GM18508 (cell line): ENCODE results near the gene GPRIN3.

Experiments used
- ATAC-seq: cut with Tn5 transposase; IDR thresholded peaks from one replicate; pipeline ENCODE4 v1.9.1; 2021; ENCODE audit warnings: moderate number of reproducible peaks; ENCODE audit not compliant: insufficient read depth, unreplicated experiment

GPRIN3 gene

DNA sequence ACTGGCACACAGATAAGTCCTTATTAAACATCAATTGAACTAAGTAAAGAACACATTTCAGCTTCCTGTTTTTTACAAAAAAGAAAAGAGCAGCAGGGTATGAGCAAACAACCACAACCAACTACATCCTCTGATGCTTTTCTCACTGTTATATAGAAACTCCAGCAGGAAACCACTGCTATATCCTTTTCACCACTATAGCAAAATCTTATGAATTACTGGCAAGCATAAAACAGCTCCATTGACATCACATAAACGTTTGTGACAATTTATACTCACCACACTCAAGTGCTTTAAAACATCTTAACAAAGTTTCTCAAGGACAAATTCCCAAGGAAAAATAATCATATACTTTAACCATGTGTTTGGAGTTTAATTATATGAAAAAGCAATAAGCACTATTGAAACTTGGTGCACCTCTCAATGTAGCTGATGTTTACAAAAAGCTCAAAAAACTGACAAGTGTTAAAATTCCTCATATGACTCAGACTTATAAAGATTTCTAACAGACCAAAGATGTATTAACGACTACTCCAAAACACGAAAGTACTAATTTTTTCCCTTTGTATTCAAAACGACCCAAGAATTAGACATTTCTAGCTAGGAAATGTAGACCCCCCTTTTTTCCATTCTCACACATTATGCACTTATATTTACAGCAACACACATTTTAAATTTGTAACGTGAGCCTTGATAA is 12.9 kb downstream of the GPRIN3 start:
- ATAC-seq, result peak; percentile 72

DNA sequence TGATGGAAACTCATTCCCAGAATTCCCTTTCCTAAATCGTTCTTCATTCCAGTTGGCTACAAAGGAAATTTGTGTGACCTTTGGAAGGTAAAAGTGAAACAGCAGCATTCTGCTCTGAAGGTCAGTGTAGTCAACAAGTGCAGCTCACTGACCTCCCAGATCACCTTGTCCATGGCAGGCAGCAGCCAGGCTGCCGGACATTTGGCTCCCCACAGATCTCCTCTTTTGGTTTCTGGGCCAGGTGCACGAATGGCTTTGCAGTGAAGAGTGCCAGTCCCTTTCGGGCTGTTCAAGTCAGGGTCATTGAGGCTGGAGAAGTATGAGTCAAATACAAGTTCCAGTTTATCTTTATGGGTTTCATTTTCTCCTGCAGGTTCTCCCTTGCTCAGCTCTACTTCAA is 14.3 kb downstream of the GPRIN3 start:
- ATAC-seq, result no peak

DNA sequence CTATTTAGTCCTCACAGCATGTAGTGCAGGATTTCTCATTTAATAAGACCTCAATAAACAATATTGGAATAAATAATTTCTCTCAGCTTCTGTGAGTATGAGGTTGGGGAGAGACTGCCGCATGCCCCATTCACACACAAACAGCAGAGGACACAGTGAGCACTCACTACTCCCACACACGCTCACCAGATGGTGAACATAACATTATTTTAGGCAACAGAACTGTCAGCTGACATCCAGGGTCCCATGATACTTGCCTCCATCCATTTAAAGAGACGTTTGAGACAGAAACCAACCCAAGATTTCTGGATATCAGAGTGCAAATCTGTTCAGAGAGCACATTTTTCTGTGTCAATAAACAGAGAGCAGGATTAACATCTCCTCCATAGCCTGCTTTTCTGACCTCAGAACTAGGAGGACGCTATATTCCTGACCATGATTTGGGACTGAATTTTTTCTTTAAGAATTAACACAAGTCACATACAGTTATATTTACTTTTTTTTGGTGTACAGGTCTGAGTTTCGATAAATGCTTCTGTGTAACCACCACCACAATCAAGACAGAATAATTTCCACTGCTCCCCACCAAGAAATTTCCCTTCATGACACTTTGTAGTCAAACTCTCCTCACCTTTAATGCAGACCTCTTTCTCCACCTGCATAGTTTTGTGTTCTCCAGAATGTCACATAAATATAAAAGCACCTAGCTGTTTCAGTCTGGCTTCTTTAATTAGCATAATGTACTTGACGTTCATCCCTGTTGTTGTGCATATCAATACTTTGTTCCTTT is 16.7 kb downstream of the GPRIN3 start:
- no peak for ATAC-seq

DNA sequence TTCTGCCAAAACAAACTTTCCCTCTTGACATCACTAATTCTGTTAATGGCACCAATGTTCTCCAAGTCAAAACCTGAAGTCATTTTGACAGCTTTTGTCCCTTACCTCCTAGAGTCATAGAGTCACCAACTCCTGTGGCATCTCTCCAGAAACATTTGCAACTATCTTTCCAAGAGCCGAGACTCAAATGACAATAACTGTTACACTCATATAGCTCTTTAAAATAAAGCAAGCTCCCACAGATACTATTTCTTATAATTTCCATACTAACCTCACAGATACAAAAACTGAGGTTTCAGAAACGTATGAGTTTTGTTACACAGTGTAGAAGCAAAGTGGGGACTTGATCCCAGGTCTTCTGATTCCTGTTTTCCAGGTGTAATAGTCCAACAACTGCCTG is 18.3 kb downstream of the GPRIN3 start:
- no peak for ATAC-seq

DNA sequence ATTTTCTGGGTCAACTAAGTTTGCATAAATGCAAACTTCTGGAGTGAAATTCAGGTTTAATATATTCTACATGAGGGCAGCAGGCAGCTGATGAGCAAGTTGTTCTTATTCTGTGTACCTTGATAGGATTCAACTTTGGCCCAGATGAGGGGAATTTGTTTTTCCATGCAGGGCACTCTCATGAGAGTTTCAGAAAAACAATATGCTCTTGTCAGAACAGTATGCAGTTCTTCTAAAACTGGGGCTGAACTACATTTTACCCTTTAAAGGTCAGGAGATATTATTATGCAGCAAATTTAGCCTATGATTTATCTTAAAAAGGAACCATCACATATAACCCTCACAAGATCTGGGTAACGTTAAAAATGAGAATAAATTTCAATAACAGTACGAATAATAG is 19.2 kb downstream of the GPRIN3 start:
- ATAC-seq, result no peak

DNA sequence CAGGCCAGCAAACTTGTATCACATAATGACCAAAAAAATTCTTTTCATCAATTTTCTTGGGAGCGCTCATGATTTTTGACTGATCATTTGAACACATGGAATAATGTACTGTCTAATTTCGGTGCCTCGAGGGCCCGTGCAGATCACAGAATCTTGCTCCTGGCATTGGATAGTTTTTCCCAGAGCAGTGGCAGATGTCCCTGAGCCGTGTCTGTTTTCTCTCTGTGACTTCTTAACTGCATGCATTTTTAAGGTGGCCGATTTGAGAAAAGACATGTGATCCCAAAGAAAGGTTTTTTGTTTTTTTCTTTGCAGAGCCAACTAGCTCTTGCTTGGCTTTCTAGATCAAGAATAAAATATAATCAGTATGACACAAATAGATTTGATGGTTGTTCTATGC is 19.7 kb downstream of the GPRIN3 start:
- ATAC-seq, result no peak

DNA sequence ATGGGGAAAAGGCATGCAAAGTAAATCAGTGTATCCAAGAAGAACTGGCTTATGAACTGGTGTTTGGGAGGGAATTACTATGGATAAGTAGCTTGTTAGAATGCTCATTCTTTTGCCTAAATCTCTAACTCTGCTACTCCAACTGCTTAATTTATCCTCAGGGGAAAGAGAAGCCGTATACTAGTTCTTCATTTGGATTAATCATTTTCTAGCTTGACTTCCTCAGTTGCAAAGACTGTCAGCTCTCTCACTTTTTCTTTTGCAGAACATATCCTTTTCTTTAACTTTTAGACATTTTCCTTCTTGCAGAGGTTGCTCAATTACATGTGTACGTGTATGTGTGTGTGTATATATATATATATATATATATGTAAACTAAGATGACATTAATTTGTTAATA is 21.9 kb downstream of the GPRIN3 start:
- ATAC-seq, result no peak

DNA sequence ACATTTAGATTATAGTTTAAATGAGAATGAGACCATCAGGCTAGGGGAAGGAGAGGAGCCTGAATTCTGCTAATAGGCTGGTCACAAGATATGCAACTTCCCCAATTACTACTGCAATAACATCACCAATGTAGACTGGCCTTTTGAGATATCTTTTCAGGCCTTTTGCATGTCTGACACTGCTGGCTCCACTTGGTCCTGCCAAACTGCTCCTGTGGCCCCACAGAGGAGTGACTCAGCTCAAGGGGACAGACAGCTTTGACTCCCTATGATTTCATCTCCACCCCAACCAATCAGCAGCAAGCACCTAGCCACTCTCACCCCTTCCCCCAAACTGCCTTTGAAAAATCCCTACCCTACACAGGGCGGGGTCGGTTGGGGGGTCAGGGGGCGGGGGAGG is 22.8 kb downstream of the GPRIN3 start:
- ATAC-seq, result no peak

DNA sequence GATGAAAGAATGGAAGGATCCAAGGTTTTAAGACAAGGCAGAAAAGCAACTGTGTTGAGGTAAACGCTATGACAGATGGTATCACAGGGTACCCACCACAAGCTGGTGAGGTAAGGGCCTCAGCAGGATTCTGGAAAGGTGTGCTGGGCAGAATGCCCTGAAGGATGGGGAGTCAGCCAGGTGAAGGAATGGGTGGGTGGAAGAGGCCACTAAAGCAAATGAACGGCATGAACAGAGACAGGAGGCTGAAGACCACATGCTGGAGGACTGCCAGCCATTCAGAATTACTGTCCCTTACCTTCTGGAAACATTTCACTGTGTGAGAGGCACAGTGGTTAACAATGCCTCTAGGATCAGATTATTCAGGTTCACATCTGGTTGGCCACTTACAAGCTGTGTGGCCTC is 23.6 kb downstream of the GPRIN3 start:
- no peak for ATAC-seq

DNA sequence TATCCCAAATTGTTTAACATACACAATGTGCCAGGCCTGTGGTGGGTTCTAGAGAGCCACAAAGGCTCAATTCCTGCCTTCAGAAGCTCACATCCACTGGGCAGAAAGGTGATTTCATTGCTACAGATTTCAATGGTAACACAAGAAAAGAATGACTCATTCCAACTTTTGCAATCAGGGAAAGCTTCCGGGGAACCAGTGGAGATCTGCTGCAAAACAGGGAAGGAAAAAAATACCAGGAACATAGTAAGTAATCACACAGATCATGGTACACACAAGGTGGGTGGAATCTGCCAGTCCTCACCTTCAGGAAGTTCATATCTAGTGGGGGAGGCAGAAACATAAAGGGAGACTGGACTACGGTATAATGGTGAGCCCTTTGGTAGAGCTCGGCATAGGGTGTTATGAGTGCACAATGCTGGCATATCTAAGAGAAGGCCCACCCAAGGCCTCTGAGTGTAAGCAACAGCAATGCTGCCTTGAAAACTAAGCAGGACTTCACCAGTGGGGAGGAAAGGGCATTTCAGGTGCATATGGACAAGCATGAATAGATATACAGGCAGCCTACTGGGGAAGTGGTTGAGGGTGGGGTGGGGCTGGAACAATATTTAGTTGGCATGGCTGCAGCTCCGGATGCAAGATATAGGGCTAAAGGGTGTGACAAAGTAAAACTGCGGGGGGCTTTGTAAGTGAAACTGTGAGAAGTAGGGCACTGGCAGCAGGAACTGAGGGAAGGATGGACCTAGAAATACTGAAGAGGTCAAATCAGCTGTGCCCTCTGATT is 24.2 kb downstream of the GPRIN3 start:
- no peak for ATAC-seq

DNA sequence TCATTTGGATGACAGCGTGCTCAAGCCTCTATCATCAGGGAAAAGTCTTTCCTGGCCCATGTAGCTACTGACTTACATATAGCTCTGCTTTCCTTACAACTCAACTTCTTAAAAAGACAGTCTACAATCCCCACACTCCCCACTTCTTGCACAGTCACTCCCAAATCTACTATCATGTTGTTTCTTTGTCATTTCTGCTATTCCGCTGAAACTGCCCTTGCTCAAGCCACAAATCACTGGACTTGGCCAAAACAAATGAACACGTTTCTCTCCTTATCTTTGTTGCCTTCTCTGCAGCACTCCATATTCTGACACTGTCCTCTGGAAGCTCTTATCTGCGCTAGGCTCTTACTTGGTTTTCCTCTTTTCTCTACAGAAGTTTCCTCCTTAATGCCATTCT is 28.2 kb downstream of the GPRIN3 start:
- no peak for ATAC-seq

DNA sequence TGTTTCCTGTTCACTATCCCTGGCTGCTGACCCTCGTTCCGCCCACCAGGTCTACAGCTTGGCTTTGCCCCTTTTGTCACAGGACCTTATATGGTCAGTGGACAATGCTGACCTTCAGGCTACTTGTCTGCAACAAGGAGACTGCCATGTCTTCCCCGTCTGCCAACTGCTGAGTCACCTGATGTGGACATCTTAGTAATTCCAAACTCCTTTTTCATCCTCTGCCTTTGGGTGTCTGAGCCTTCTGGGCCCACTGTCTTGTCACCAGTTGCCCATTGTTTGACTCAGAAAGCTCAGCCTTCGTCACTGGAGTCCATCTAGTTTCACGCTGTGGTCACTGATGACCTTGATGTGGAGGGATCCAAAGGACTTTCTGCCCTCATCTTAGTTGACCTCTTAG is 30.2 kb downstream of the GPRIN3 start:
- no peak for ATAC-seq

DNA sequence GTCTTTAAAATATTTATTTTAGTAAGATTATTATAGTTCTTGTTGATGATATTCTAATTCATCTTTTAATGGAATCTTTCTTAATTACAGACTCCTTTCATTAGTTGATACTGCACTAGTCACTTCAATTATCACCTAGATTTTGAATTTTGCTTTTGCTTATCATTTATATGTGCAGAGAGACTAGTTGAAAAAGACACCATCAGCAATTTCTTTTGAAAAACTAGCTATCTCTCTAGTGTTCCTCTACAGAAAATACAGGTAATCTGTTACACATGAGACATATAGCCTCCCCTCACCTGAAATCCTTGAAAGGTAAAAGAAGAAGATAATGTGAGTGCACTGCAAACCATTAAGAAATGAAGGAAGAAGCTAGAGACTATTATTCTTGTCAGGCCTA is 31.3 kb downstream of the GPRIN3 start:
- no peak for ATAC-seq

DNA sequence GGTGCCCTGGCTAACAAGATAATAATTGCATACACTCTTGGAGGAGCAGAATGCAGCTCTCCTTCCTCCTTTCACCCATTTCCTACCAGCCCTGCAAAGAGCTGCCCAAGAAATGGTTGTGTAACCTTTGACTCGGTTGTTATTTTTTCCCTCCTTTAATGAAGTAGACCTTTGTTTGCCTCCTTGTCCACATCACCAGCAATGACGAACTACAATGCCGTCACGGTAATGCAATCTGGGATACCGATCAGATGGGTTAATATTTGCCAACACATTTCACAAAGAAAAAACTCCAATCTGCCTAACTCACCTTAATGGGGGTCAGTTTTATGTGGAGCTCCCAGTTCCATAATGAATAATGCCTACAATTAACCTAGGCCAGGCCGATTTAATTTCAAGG is 32.0 kb downstream of the GPRIN3 start:
- ATAC-seq, result no peak

DNA sequence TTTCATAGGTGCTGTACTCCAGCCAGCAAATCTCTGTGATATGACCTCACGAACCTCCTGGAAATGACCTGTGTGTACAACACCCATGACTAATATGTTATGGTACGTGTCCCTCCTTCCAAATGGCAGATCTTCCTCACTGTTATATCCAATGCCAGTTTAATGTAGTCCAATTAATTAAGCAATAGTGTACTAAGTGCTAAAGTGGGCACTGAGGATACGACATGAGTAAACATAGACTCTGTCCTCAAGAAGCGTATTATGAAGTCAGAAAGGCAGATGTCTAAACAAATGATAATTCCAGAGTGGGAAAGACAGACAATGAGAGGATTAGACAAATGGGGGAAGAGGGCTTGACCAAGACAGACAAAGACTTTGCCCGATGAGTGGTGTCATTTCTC is 33.9 kb downstream of the GPRIN3 start:
- ATAC-seq, result no peak

DNA sequence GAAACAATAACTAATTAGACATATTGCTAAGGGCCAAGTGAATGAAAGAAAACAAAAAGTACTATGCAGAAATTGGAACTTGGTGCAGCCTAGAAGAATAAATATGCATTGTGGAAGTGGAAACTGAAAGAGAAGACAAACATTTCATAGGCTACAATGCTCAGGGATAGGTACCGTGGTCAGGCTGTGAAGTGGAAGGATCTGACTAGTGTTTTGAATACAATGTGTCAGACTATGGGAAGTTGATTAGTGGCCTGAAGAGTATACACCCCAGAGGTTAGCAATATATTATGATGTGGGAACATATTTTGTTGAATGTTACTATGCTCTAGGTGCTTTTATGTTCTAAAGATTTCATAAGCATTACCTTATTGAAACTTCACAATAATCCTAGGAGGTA is 36.8 kb downstream of the GPRIN3 start:
- no peak for ATAC-seq

DNA sequence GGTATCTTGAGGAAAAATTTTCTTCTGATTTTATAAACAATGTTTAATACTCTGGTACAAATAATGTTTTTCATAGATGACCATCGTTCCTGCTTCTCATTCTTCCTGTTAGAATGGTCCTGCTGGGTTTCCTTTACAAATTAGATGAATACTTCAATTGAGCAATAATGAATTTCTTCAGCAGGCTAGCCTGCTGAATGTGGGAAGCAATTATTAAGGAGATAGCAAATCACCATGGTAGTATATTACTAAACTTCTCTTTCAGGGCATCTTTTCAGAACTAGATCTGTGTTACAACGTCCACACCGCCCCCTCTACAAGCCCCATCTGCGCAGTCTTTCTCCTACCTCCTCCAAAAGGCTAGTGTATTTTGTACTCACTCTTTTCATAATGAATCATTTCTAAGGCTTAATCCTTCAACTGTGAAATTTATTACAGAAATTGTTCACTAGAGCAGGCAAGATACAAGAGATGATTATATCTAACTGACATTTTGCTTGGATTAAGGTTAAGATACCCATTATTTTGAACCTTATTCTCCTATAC is 38.4 kb downstream of the GPRIN3 start:
- no peak for ATAC-seq

DNA sequence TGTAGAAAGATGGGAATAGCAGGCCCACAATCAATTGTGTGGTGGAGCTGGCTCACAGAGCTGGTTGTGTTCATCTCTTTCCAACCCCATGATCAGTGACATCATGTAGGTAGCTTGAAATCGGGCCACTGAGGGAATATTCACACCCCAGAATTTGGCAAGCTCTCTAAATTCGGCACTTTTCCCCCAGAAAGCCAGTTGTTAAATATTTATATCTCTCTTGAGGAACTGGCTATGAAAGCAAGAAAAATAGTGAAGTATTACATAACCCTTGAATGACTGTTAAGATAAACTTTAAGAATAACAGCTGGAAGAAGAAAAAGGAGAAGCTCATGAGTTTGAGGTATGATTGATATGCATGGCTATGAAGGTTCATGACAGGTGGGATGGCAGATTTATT is 38.9 kb downstream of the GPRIN3 start:
- no peak for ATAC-seq

DNA sequence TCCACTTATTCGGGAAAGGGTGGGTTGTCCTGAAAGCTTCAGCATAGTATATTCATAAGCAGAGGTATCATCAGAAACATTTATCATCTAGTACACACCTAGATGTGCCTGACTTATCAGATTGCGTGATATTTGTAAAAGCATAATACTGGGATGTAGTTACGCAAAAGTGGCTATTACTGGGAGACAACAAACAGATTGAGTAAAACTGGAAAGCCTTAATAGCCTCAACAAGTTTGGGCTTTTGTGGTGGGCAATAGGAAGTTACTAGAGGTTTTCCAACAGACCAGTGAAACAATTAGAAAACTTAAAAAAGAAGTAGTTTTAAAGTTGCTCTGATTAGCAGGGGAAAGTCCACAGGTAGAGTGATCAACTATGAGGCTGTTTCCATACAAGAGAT is 39.8 kb downstream of the GPRIN3 start:
- no peak for ATAC-seq

DNA sequence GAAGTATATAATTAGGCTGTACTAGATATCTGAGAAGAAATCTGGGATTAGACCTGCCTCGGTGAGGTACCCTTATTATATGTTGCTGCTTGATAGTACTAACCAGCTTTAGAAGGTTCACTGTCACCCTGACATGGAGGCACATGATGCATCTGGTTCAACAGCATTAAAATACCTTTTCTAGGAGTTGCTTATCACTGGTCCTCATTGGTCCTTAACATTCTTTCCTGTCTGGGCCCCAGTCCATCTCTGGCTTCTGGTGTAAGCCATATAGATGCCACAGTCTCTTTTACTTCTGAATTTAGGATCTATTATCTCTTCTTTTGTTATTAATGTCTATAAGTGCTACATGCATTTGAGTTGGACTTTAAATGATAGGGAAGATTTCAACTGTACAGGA is 40.2 kb downstream of the GPRIN3 start:
- ATAC-seq, result no peak

DNA sequence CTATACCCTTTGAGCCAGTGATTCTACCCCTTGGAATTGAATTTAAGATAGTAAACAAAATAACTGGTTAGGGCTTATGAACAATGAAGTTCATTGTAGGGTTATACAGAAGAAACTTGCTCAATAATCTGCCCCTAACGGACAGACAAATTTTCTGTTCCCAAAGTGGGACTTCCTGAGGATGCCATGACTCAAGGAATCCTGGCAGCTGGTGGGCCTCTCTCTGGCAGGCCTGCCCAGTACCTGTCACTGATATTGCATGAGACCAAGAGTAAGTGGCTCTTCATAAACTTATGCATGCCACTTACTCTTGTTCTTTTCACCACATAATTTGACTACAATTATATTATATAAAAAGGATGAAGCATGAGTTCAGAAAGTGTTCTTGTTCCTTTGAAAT is 41.5 kb downstream of the GPRIN3 start:
- no peak for ATAC-seq
